GM19468 (cell line): ENCODE results near the gene LRRC41.
"Not testable (repeated sequence)": the region's sequence is repeated elsewhere in the genome, so short reads cannot be mapped to it uniquely, and the experiment has no call there.

Source experiments
- ATAC-seq: cut with Tn5 transposase; IDR thresholded peaks from one replicate; pipeline ENCODE4 v1.9.1; 2021; ENCODE audit warnings: mild to moderate bottlenecking, moderate library complexity, moderate number of reproducible peaks; ENCODE audit not compliant: unreplicated experiment; ENCODE audit errors: extremely low read depth

LRRC41 gene

DNA sequence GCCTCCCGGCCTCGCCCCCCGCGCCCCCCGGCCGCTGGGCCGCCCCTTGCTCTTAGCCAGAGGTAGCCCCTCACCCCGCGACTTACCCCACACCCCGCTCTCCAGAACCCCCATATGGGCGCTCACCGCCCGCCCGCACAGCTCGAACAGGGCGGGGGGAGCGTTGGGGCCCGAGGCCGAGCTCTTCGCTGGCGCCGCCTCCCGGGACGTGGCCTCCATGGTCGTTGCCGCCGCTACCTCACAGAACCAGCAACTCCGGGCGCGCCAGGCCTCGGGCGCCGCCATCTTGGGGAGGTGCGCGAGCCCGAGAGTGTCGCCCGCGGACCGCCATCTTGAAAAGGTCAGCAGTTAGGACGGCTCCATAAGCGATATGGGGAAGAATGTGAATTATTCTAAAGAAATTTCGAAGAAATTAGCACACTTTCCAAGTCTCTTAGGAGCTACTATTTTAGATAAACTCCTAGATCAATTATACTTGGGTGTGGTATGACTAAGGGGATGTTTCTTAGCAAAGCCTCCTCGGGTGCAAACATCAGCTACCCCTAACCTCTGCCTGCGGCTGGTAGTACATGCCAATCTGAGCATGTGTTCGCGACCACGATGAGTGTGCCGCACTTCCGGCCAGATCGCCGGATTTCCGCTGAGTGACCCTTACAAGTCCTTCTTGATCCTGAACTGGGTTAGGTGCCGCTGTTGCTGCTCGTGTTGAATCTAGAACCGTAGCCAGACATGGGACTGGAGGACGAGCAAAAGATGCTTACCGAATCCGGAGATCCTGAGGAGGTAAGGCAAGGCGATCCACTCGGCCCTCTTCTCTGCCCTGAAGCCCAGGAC lies at the start of gene LRRC41, which contains the start of gene UQCRH:
LRRC41 (minus strand) TSS at position 579 of the 834 bp plus-strand sequence; CDS start at position 285, 294 bp downstream.
UQCRH (plus strand) TSS at position 661 of the 834 bp plus-strand sequence; CDS start at position 730, 69 bp downstream.
- peak; percentile 67 for ATAC-seq

- no peak for ATAC-seq
Measured at GRCh38 chr1:46352363-46352762, 48.9 kb upstream of the LRRC41 start.

- ATAC-seq, result no peak
Measured at GRCh38 chr1:46345281-46345680, 41.9 kb upstream of the LRRC41 start.

DNA sequence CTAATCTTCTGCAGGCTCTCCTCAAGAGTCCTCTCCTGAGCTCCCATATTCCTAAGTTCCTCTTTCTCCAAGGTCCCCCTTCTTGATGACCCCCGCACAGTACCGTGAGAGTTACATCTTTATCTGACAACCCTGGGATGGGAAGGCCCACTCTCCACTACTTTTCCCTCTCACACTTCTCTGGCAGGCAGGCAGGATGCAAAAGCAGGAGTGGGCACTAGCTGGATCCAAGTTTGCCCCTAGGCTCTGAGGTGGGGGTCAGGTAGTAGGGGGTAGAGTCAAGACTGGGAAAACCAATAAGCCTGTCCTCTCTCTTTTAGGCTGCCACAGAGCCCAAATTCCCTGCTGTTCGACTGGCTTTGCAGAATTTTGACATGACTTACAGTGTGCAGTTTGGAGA lies 41.1 kb upstream of the LRRC41 start:
- ATAC-seq, result no peak

GRCh38 chr1:46343705-46344104 lies 40.3 kb upstream of the LRRC41 start:
- no peak for ATAC-seq

DNA sequence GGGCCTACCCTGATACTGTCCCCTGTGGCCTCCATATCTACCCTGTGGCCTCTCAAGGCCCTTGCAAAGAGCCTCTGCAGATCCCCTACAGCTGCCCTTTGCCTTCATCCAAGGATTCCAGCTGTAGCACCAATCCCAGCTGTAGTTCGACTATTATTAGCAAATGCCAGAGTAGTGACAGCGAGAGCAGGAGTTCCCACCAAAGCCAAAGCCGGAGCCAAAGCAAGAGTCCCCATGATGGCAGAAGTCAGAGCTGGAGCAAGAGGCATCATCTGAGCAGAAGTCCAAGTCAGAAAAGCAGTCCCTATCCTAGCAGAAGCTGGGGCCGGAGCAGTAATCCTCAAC lies 39.9 kb upstream of the LRRC41 start:
- no peak for ATAC-seq

DNA sequence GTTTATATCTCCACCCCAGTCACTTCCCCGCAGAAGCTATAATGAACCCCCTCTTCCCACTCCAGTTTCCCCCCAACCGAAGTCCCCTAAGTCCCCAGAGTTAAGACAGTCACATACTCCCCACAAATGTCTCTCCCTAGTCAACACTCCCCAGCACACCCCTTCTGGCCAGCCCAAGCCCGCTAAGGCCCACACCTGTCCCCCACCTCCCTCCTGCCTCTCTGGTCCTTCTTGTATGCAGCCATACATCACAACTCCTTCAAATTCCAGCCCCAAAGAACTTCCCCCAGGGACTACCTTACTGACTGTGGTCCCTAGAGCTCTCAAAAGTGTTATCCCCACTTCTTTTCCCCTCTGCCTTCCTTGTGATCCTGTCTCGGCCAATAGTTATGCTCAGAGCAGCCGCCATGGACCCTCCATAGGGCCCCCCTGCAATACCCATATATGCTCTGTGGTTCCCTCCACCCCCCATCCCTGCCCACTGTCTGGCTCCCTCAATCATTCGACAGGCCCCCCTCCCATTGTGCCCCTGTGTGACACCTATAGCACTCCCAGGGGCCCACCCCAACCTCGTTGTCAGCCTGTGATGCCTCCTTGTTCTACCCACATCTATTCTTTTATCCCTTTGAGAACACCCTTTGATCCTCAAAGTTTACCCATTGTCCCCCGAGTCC lies 39.4 kb upstream of the LRRC41 start:
- no peak for ATAC-seq

DNA sequence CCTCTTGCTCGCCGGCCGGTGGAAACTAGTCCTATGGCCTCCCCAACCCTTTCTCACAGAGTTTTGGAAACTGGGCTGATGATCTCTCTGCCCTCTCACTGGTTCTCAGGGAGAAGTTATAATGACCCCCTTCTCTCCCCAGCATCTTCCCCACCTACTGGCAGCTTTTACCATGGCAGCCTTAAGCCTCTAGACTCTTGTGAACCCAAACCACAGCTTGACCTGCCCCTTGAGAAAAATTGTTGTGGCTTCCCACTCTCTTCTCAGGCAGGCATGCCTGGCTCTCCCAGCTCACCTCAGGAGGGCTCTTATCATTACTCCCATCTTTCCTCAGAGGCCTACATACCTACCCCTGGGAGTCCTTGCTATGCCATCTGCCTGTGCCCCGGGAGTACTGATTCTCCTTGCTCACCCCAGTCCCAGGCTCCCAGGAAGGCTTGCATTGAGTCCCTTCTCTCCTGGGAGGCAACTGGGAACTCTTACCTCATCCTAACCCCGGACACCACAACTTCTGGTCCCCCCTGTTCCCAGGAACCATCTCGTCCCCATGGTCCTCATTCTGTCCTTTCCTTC lies 38.8 kb upstream of the LRRC41 start:
- no peak for ATAC-seq

DNA sequence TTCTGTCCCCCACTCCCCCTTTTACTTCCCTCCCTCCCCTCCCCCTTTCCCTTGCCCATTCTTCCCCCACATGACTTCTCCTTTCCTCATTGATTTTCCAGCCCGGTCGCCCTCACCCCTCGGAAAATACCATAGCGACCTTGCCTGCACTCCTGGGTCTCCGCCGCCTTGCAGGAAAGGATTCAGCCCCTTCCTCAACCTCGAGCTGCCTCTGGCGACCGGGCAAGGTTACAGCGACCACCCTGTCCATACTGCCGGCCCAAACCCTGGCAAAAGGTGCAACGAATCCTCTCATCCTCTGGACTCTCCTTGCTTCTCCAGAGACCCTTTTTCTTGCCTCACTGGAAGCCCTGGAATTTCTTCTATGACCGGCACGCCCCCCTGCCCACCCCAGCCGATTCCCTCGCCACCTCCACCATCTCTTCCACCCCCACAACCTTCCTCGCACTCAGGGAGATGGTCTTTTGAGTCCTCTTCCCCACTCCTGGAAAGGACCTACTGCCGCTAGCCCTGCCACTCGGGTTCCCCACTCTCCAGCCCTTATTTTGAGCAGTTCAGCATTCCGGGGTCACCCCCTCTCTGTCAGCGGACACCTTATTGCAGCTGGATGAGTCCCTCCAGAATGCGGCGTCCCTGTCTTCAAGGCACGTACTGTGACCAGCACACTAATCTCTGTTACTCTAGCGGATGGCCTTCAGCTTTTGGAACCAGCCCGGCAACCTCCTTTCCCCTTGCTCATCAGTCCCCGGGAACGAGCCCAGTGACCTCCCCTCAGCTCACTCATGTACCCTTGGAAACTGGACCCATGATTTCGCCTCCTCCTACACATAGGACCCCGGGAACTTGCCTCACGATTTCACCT lies 38.0 kb upstream of the LRRC41 start:
- no peak for ATAC-seq

GRCh38 chr1:46340404-46341221 lies 37.2 kb upstream of the LRRC41 start, which contains the start of gene NSUN4:
Gene NSUN4 (plus strand): TSS chr1:46340807. CDS start chr1:46340827, 20 bp downstream.
- ATAC-seq, result peak; percentile 55

GRCh38 chr1:46337409-46337808 lies 34.0 kb upstream of the LRRC41 start:
- ATAC-seq, result not testable (repeated sequence)

GRCh38 chr1:46335081-46335480 lies 31.7 kb upstream of the LRRC41 start:
- no peak for ATAC-seq

DNA sequence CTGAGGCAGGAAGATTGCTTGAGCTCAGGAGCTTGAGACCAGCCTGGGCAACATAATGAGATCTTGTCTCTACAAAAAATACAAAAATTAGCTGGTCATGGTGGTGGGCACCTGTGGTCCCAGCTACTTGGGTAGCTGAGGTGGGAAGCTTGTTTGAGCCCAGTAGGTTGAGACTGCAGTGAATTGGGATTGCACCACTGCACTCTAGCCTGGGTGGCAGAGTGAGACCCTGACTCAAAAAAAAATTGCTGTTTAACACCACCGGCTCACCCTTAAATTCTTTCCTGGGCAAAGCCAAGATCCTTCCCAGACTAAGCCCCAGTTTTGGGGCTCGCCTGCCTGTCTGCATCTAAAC lies 30.6 kb upstream of the LRRC41 start:
- no peak for ATAC-seq

DNA sequence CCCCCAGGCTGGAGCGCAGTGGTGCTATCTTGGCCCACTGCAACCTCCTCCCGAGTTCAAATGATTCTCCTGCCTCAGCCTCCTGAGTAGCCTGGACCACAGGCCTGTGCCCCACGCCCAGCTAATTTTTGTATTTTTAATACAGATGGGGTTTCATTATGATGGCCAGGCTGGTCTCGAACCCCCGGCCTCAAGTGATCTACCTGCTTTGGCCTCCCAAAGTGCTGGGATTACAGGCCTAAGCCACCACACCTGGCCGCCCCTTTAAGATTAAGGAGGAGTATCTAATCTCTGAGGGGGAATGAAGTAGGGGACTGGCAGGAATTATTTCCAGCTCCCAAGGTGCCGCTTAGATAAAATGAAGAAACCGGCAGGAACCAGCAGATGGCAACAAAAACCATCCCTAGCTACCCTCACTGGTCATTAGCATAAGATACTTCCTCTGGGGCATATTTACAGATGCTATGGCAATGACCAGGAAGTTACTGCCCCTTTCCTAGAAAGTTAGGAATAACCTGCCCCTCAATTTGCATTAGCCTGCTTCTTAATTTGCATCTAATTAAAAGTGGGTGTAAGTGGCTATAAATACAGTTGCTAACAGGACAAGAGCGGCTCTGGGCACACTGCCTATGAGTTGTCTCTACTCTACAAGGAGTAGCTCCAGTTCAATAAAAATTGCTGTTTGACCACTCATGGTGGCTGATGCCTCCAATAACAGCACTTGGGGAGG lies 30.0 kb upstream of the LRRC41 start:
- ATAC-seq, result no peak

- not testable (repeated sequence) for ATAC-seq
Measured at GRCh38 chr1:46331786-46332540, 28.5 kb upstream of the LRRC41 start.

DNA sequence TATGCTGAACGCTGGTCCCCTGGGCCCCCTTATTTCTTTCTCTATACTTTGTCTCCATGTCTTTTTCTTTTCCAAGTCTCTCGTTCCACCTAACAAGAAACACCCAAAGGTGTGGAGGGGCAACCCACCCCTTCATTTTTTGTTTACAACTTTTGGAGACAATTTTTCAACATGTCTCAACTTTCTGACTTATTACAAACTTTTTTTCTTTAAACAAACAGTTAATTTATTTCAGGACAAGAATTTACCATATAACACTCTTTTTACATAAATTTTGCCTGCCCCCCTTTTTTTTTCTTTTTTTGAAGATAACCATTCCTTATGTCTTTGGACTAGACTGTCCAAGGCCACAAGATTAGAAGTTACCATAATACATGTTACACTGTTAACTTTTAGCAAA lies 27.0 kb upstream of the LRRC41 start:
- not testable (repeated sequence) for ATAC-seq

DNA sequence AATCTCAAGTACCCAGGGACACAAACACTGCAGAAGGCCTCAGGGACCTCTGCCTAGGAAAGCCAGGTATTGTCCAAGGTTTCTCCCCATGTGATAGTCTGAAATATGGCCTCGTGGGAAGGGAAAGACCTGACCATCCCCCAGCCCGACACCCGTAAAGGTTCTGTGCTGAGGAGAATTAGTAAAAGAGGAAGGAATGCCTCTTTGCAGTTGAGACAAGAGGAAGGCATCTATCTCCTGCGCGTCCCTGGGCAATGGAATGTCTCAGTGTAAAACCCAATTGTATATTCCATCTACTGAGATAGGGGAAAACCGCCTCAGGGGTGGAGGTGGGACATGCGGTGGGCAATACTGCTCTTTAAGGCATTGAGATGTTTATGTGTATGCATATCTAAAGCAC lies 26.4 kb upstream of the LRRC41 start:
- ATAC-seq, result not testable (repeated sequence)

DNA sequence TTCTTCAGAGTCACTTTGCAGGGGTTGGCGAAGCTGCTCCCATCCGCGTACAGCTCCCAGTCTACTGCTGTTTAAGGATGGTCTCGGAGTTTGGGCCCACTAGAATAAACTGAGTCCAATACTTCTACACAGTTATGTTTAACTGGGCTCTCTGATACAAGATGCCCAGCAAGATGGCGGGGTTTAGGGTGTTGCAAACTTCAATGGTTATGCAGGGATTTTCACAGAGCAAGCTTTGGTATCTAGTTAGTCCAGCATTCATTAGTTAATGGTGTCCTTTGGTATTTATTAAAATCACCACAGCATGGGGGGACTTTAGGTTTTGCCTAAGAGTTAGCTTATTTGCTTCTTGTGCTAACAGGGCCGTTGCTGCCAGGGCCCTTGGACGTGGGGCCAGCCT lies 24.8 kb upstream of the LRRC41 start:
- not testable (repeated sequence) for ATAC-seq
